ENCODE measurements around the gene SMIM24.
A peak's percentile ranks its signal among the peaks of the same experiment; 100 is the strongest.
"Not testable (repeated sequence)": the region's sequence is repeated elsewhere in the genome, so short reads cannot be mapped to it uniquely, and the experiment has no call there.

Gene SMIM24

GRCh38 chr19:3458229-3459088 lies 21.9 kb downstream of the SMIM24 start:
- DNase-seq (ENCODE audit: low read depth, low spot score): no peak
- H3K27ac ChIP-seq: no peak overlapping the region

- no peak for DNase-seq (ENCODE audit: low read depth, low spot score)
- H3K27ac ChIP-seq: no peak overlapping the region
Observed at GRCh38 chr19:3457528-3458228, 22.6 kb downstream of the SMIM24 start.

GRCh38 chr19:3456925-3457527 lies 23.3 kb downstream of the SMIM24 start:
- no peak overlapping the region for H3K27ac ChIP-seq

GRCh38 chr19:3455960-3456601 lies 24.2 kb downstream of the SMIM24 start:
- H3K27ac ChIP-seq: no peak overlapping the region
- DNase-seq (ENCODE audit: low read depth, low spot score): no peak

More at GRCh38 chr19:3456925-3457527, 23.3 kb downstream of the SMIM24 start:
- DNase-seq (ENCODE audit: low read depth, low spot score): no peak

DNA sequence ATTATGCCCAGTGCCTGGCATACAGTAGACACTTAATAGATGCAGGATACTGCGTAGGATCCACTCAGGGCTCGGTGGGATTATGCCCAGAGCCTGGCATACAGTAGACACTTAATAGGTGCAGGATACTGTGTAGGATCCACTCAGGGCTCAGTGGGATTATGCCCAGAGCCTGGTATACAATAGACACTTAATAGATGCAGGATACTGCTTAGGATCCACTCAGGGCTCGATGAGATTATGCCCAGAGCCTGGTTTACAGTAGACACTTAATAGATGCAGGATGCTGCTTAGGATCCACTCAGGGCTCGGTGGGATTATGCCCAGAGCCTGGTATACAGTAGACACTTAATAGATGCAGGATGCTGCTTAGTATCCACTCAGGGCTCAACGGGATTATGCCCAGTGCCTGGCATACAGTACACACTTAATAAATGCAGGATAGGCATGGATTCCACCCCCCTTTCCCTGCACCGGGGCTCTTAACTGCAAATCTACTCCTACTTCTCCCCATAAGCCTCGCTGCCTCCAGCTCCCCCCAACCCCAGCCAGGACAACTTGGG lies 24.9 kb downstream of the SMIM24 start:
- no peak for DNase-seq (ENCODE audit: low read depth, low spot score)
- H3K27ac ChIP-seq: no peak overlapping the region

- DNase-seq (ENCODE audit: low read depth, low spot score): no peak
- no peak overlapping the region for H3K27ac ChIP-seq
Observed at GRCh38 chr19:3454656-3455392, 25.5 kb downstream of the SMIM24 start.

- no peak overlapping the region for H3K27ac ChIP-seq
- DNase-seq (ENCODE audit: low read depth, low spot score): no peak
Observed at GRCh38 chr19:3453840-3454239, 26.5 kb downstream of the SMIM24 start.

DNA sequence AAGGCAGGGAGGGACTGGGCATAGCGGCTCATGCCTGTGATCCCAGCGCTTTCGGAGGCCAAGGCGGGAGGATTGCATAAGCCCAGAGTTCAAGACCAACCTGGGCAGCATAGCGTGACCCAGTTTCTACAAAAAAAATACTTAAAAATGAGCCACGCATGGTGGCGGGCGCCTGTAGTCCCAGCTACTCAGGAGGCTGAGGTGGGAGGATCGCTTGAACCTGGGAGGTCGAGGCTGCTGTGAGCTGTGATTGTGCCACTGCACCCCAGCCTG lies 27.4 kb downstream of the SMIM24 start:
- not testable (repeated sequence) for H3K27ac ChIP-seq; DNase-seq (ENCODE audit: low read depth, low spot score)

GRCh38 chr19:3452171-3452941 lies 28.0 kb downstream of the SMIM24 start:
- no peak for DNase-seq (ENCODE audit: low read depth, low spot score)
- H3K27ac ChIP-seq: peak overlapping the region; percentile 89

DNA sequence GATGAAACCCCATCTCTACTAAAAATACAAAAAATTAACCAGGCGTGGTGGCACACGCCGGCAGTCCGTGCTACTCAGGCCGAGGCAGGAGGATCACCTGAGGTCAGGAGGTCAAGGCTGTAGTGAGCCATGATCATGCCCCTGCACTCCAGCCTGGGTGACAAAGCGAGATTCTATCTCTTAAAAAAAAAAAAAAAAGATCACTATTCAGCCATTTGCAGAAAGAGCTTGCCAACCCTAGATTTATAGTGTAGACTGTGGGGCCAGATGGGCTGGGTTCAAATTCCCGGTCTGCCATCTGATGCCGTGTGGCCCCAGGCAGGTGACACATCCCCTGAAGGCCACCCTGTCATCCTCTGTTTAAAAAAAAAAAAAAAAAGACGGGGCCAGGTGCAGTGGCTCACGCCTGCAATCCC lies 28.9 kb downstream of the SMIM24 start:
- no peak for DNase-seq (ENCODE audit: low read depth, low spot score)
- peak overlapping the region; percentile 89 for H3K27ac ChIP-seq

- peak overlapping the region; percentile 89 for H3K27ac ChIP-seq
- DNase-seq (ENCODE audit: low read depth, low spot score): peak; percentile 82
Observed at GRCh38 chr19:3450796-3451411, 29.4 kb downstream of the SMIM24 start.

DNA sequence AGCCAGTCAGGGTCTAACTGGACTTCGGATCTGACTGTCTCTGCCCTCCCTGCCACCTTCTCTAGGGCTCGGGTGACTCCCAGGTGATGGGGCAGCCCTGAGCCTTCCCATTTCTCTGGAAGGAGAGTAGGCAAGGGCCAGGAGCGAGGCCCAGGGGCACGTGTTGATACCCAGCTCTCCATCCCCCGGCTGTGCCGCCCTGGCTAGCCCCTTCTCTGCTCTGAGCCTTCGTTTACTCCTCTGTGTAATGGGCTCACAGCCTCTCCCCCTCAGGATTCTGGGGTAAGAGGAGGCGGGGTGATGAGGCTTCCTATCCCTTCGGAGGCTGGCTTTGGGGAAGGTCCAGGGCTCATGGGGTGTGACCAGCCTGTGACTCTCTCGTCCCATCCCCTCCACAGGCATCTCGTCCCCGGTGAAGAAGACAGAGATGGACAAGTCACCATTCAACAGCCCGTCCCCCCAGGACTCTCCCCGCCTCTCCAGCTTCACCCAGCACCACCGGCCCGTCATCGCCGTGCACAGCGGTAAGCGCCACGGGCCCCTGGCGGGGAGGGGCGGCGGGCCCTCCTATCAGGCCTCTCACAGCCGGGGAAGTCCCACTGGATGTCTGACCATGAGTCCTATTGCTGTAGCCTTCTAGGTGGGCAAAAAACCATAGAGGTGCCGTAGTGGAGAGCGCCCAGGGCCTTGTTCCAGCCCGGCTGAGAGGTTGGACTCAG lies 31.6 kb downstream of the SMIM24 start:
- no peak for DNase-seq (ENCODE audit: low read depth, low spot score)
- H3K27ac ChIP-seq: no peak overlapping the region

DNA sequence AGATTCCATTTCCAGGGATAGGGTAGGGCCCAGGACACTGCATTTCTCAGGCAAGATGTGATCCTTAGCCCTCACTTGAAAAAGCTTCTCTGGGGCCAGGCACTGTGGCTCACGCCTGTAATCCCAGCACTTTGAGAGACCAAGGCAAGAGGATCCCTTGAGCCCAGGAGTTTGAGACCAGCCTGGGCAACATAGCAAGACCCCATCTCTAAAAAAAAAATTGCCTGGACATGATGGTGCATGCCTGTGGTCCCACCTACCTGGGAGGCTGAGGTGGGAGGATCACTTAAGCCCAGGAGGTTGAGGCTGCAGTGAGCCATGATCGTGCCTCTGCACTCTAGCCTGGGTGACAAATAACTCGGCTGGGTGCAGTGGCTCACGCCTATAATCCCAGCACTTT lies 33.7 kb downstream of the SMIM24 start:
- not testable (repeated sequence) for DNase-seq (ENCODE audit: low read depth, low spot score); H3K27ac ChIP-seq

- no peak for DNase-seq (ENCODE audit: low read depth, low spot score)
- no peak overlapping the region for H3K27ac ChIP-seq
Observed at GRCh38 chr19:3444695-3445234, 35.6 kb downstream of the SMIM24 start.

DNA sequence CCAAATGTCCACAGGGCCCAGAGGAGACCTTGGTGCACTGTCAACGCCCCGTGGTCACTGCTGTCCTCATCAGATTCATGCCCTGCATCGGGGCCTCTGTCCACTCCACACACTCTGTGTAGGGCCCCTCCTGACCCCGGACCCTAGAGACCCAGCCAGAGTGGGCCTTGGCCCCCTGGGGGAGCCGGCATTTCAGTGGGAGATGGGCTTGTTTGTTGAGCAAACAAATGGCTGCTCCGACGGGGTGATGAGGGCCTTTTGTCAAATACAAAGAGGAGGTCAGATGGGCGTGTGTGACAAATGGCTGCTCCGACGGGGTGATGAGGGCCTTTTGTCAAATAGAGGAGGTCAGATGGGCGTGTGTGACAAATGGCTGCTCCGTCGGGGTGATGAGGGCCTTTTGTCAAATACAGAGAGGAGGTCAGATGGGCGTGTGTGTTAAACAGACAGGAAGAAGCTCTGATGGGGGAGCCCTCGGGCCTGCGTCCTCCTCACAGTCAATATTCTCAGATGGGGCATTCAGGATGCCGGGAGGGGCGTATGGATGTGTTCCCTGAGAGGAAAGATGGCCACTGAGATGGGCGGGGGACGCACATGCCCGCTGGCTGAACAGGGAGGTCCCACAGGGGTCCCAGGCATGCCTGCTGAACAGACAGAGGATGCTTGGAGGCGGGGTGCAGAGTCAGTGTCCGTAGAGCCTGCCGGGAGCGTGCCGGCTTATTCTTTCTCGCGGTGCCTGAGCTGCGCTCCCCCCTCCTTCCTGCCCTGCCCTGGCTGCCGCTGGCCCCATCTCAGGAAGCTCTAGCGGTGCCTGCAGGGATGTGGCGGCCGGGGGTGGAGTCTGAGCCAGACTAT lies 36.3 kb downstream of the SMIM24 start:
- DNase-seq (ENCODE audit: low read depth, low spot score): no peak
- H3K27ac ChIP-seq: no peak overlapping the region

DNA sequence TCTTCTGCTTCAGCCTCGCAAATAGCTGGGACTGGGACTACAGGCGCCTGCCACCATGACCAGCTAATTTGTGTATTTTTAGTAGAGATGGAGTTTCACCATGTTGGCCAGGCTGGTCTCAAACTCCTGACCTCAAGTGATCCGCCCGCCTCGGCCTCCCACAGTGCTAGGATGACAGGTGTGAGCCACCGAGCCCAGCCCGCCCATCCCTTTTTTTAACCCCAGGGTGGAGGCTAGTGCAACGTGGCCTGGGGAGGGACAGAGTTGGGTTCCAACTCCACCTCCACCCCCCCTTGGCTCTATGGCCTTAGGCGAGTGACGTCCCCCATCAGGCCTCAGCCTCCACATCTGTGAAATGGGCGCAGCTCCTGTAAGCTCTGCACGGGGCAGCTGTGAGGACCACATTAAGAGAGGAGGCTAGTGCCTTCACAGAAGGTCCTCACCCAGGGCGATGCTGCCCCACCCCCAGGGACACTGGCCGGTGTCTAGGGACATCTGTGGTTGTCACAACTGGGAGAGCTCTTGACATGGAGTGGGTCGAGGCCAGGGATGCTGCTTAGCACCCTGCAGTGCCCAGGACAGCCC lies 37.7 kb downstream of the SMIM24 start:
- H3K27ac ChIP-seq: no peak overlapping the region
- DNase-seq (ENCODE audit: low read depth, low spot score): no peak

DNA sequence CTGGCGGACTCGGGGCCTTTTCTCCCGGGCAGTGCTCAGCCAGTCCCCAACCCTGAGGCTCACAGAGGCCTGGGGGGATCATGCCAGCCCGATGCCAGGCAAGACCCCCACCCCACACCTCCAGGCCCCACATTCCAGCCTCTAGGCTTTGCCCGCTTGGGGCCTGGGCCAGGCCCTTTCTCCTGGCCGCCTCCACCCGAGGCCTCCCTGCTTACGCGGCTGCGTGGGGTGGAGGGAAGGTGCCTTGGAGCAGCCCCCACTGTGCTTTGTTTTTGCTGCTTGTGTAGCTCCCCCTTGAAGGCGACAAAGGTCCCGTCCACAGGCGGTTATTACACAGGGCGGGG lies 38.4 kb downstream of the SMIM24 start:
- no peak for DNase-seq (ENCODE audit: low read depth, low spot score)
- H3K27ac ChIP-seq: no peak overlapping the region
